KG1 (cell line): ENCODE measurements around the gene THADA.

Experiments used
- DNase-seq: peaks from one replicate; lab custom pipeline; 2025; lab: John Stamatoyannopoulos, UW

THADA gene

DNA sequence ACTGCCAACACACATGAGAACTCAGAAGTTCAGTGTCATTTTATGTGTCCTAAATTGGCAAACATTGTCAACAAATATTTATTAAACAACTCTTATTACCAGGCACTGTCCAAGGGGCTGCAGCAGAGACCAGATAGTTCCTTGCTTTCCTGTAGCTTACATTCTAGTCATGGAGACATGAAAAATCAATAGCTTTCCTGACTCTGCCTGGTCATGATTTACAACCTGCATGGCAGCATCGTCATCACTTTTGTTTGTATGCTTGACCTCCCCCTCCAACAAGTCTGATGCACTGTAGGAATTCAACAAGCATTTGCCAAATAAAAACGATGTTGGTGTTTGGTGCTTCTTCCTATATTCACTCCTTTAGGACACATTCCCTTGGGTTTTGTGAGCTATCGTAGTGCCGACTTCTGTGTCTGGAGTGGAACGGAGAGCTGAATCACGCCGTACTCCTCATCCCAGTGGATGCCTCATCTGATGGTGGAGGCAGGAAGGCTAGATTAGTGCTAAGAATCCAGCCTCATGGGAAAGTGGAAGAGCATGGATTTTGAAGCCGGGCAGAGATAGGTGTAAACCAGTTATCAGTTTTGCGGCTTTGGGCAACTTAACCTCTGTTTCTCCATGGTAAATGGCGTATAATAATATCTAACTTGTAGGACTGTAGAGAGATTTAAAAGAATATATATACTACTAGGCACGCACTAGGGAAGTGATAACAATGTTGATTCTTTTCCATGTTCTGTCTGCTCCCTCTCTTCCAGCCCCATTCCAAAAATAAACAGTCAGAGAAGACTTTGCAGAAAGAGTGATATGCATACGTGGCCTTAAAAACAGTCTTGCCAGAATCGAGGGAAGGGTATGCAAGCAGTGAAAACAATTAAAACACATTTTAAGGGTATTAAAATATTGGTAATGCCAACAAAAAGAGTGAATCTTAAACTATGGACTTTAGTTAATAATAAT, 249.0 kb downstream of the THADA start:
- DNase-seq = no peak

DNA sequence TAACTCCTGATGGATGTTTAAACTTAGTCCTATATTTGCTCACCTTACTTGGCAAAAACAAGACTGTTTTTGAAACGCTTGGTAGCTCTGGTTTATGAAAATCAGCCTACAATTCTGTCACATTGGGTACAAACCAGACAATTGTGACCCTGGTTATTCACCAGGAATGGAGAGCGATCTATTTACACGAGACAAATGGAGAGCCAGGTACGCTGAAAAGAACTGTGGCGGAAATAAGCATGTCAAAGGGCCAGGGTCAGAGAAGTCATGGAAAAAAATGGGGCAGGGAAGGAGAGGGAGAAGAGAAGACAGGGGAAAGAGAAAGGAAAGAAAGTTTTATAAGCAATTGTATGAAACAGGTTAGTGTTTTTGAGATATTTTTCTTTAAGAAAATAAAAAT, 250.0 kb downstream of the THADA start:
- no peak for DNase-seq

DNA sequence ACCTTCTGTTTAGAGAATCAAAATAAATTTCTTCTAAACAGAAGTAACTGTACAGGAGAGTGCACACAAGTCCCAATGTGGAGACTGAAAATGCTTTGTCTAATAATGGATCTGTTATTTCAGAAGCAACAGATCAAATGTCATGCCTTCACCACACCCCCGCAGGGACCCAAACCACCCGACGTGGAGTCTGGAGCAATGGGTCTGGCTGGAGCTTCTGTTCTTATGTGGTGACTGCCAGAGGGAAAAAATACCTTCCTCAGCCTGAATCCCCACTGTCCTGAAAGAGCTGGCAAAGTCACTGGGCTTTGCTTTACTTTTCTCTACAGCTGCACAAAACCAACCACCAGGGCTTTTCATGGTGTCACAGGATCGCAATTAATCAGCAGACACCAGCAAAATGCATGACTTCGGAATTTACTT, 250.4 kb downstream of the THADA start:
- no peak for DNase-seq

DNA sequence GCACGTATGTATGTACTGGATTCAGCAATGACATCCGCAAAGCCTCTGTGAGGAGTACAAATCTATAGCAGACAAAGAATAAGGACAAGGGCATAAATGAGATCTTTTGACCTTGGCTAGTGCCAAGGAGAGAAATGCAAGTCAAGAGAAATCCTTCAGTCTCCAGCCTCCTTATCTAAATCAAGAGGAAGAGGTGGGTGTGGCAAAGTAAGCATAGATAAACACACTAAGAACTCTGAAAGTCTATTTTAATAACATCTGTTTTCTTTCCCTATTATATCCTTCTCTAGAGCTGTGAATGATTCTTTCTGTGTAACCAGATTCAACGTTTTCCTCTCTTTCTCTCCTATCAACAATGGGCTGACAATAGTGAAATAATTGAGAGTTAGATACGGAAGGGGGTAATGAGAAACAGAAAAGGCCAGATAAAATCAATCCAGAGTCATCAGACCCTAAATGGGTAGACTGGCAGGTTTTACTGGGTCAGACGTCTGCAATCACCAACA, 250.9 kb downstream of the THADA start:
- DNase-seq = no peak

DNA sequence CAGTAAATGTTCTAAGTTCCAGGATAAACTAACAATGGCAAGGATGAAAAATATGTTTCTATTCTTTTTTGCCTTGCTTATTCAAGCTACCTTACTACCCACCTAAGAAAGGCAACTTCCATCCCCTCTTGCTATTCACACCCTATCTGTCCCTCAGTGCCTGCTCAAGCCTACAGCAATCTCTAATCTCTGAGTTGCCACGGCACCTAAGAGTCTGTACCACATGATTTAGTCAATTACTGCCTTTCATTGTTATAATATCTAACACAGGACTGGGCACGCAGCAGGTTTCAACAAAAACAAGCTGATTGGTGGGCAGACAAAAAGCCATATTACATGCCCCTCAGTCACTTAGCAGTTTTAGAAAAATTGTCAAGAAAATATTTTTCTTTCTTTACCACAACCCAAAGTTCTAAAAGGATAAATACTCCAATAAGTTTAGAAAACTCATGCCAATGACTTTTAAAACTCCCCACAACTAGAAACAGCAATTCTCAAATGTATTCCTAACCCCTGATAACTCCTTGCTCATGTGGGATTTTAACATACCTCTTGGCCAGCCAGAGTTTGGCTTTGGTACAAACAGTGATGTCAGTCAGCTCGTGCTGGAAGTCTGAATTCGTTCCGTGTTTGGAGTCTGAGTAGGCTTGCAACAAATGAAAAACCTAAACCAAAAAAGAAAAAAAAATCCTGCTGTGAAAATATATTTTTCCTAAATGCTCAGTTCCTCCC, 252.1 kb downstream of the THADA start:
- no peak for DNase-seq

DNA sequence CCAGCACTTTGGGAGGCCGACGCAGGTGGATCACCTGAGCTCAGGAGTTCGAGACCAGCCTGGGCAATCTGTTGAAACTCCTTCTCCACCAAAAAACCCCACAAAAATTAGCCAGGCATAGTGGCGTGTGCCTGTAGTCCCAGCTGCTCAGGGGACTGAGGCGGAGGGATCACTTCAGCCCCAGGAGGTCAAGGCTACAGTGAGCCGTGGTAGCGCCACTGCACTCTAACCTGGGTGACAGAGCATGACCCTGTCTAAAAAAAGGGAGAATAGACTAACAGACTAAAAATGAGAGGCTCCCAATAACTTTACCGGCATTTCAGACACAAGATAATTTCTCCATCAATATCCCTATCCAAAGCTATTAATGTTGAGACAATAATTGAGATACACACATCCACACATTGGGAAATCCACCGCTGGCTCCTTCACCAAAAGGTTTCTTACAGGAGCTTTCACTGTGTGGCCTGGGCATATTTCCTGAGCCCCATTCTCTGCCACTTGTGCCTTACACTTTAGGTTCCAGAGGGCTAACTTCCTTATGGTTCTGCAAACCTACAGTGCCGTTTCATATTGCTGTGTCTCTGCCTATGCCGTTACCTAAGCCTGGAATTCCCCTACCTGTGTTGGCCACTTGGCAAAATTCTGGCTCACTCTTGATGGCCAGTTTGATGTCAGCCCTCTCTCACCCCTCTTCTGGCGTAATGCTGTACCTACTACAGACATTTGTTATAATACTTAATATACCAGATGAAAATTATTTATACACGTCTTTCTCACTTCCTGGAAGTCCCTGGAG, 253.7 kb downstream of the THADA start:
- DNase-seq = no peak

DNA sequence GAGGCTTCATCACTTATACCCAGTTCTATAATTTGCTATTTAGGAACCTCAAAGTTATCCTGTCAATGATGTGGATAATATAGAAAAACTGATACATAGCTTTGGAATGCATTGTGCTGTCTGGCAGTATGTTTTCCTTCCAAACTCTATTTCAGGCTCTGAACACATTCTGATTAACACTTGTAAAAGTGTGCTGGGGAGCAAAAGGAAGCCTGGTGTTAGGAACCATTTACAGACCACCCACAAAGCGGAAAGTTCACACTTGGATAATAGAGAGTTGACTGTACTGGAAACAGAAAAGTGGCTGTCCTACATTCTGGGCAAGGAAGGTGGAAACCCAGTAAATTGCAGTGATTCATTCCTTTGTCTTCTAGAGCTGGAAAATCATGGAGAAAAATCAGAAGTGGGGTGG, 254.9 kb downstream of the THADA start:
- no peak for DNase-seq

DNA sequence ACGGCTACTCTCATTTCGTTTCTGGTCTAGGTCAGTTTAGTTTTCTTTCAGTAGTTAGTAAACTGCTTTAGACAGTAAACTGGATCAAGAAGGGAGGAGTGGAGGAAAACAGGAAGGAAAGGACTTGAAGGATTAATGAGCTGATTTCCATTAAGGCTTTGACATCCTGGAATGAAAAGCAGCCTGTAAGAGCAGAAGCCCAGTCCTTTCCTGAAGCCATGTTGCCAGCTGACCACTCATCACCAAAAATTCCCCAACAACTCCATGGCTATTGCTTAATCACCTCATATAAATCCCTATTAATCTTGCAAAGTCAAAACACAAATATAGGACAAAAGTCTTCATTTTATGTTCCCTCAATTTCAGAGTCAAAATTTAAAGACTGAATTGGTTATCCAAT, 255.8 kb downstream of the THADA start:
- DNase-seq = no peak

DNA sequence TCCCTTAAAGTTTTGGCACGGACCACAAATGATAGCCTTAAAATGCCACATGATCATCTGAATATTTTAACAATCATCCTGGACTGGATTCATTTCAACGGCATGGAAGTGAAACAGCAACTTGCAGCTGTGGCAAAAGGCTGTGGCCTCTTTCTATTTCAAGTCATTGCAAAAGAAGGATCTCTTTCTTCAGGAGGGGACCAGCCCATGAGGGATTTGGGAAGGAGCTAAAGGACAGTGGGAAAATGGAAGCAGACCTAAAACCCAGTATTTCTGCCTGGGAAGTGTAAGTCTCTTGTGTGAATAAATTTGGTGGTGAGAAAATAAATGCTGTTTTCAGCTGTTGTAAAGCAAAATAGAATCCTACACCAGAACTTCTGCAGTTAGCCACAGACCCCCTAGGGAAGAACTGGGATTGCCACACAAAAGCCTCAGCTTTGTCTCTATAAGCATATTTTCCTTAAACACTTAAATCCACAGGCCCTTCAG, 262.1 kb downstream of the THADA start:
- DNase-seq = no peak

DNA sequence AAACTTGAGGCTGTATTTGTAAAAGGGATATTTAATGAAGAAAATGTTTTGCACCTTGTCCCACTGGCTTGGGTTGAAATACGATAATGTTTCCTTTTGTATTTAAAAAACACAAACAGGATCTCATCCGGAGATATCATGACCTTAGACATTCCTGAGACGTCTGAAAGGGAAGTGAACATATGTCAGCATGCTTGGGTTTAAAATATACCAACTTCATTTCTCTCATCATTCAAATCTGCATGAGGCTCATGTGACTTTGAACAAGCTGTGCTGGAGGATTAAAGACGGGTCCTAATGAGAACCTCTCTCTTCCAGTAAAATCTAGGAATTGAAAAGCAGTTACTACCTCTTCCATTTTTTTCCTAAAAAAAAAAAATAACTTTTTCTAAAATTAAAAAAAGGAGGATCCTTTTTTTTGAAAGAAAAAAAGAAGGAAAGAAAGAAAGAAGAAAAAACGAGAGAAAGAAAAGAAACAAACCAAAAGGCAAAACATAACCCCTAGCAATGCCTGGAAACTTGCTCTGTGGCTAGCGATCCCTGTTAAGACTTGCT, 262.7 kb downstream of the THADA start:
- DNase-seq = no peak

DNA sequence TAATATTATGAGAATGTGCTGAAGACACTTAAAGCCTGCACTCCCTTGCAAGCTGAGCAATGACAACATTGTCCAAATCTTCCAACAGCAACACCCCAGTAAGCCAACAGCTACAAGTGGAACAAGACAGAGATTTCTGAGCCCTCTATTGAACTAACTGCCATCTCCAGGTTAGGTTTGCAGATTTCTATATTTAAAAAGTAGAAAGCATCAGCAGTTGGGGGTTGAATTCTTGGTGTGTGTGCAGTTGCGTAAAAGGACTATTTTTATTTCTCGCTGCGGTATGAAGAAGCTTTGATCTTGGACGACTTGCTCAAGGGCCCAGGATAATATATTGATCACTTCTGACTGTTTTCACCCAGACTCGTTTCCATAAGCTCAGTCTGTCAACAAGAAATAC, 263.2 kb downstream of the THADA start:
- no peak for DNase-seq

DNA sequence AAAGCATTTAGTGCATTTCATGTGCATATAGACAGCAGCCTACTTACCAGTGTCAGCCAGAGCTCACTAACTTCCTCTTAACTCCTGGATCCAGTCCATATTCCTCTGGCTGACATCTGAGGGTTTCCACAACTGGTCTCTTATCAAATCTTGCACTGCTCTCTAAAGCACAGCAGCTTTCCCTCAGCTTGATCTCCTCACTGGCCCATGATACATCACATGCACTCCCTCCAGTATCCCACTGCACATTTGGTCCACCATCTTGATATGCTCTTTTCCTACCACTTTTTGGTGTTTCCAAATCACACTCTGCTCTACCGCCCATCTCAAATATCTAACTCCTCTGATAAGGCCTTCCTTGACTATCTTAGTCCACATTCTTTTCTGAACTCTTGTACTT, 264.4 kb downstream of the THADA start:
- no peak for DNase-seq

DNA sequence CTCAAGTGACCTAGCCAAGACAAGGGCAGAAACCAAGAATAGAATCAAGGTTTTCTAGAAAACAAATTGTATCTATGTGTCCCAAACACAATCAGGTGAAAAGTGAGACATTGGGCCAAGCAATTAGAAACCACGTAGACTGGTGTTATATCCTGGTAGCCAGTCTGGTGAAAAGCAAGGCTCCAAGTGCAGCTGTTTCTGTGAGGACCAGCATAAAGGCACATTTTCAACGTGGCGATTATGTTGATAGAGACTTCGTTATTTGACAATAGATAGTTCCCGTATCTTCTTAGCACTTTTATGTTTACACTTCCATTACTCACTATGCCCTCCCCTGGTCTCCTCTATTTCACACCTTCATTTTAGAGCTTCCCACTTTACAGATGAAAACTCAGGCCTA, 266.2 kb downstream of the THADA start:
- DNase-seq = no peak

DNA sequence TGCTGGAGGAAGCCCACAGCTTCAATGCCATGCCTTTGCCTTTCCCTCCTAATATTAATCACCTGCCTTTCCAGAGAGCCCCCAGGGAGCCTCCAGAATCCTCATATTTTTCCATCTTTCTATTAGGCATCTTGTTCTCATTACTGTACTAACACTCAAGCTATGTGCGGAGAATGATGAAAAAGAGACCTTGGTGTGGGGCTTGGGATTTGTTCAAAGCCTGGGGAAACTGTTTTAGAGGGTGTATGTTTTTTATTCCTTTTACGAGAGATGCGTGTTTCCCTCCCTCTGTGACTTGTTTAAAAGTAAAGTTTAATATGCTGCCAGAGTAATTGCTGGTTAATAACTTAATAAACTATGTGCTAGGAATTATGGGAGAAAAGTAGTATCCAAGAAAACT, 267.0 kb downstream of the THADA start:
- no peak for DNase-seq

DNA sequence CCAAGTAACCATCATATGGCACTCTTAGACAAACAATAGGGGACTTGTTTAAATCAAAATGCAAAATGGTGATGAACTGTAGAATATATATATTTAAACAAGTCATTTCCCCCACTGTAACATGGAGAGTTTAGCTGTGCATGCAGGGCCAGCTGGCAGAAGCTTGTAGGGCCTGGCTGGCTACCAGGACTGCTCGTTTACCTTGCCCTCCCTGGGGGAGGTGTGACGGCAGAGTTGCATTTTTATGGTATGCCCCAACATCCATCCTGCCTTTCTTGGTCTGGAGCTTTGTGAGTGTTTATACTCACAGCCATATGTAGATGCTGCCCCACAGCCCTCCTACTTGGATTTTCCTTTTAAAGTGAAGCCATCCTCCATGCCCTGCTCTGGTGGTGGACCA, 267.7 kb downstream of the THADA start:
- DNase-seq = no peak

DNA sequence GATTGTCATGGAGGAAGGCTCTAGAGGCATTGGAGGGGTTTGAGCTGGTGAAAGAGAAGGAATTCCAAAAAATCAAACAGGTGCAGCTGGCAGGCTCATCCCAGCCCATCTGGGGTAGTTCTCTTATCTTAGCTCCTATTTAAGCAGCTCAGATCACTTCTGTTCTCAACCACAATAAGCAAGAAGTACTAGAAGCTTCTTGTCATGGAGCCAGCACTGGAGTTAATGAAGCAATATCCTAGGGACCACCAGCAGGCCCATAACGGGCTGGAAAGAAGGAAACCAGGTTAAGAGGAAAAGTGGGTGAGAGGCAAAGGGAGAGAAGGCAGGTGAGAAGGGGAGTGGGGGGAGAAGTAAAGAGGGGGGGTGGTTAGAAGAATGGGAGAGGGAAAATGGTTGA, 268.7 kb downstream of the THADA start:
- no peak for DNase-seq

DNA sequence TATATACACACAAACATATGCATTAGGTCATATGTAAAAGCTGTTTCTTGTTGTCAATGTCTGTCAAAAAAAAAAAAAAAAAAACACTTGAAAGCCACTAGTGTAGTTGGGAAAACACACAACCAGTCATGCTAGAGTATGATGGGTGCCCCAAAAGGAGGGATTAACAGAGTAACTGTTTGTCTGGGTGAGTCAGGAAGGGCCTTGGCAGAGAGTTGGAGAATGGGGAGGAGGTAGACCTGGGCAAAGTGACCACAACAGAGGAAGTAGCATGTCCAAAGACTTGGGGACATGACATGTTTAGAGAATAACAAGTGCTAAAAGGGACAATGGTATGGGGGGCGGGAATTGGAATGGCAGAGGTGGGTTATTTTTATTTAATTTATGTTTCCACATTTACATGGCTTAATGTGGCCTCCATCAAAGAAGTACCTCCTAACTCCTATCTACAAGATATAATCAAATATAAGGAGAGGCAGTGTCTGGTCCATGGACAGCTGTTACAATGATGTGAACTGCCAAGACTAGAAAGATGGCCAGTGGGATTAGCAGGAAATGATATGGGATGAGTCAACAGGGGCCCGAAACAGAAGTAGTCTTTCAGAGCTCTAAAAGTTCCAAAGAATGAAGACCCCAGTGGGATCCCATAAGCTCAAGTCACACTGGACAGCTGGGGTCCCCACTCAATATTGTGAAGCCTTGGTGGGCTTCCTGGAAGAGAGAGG, 269.6 kb downstream of the THADA start:
- DNase-seq = no peak

DNA sequence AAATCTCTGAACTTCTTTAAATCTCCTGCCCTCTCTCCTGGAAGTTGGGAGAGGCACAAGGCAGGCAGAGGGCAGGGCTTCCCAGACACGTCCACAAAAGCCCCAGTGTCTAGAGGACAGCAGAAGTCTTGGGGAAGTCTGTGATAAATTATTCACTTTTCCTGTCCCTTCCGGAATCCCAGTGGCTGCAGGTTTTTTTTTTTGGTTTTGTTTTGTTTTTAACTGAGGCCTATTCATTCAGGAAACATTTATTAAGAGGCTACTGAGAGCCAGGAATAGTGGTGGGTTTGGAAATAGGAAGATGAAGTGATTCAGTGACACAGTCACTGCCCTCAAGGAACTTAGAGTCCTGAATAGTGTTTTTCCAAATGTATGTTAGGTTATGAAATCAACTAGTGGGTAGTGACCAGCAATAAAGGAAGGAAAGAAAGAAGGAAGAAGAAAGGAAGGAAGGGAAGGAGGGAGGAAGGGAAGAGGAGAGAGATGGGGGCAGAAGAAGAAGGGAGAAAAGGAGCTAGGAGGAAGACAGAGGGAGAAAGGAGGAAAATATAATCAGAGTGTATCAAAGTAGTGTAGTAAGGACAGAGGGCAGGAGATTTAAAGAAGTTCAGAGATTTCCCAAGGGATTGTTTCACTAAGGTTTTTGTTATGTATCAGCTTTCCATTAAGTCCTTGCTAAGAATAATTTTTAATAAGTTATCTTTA, 270.6 kb downstream of the THADA start:
- DNase-seq = no peak

DNA sequence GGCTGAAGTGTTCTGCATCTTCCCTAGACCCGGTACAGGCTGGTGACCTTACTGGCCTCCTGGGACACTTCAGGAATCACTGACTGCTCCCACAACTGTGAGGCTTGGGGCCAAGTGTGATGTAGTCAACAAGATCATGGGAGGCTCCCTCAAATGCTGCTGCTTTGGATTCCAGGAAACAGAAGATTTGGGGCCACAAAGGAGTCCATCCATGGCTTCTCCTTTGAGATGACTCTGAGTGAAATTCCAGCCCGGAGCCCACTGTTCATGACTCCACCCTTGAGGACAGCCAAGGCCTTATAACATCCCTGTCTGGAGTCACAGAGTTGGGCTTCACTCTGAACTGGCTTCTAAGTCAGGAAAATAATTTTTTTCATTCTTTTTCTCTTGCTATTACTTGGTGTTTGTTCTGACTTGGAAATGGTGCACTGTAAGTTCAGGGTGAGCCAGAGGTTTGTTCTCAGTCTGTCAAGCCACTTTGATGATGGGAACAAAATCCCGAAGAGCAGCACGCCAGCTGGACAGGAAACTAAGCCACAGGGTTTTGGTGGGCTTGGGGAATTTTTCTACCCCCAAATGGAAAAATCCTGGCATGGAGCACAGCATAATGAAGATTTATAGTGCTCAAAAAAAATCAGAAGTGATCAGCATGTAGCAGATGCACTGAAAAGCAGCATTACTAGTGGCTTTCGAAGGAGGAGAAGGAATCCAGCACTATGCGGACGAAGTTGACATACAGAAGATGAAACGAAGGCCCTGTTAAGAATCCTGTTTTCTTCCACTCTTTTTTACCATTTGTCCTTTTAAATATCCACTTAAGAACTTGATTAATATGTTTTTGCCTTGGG, 271.4 kb downstream of the THADA start:
- no peak for DNase-seq

DNA sequence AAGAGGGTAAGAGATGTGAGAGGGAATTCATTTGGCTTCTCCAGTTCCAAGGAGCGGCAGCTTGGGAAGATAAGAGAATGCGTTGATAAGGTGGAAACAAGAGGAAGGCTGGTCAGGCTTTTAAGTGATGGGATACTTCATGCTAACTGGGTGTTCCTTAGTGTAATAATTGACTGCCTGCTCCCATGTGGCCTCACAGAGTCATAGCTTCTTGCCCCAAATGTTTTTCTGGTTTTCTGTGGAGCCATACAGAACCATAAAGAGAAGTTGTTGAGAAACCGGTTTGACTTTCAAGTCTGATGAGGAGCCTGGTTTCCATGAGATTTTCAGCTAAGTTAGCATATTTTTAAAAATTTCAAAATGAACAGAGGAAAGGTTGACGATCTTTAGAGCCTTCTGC, 272.0 kb downstream of the THADA start:
- no peak for DNase-seq
